NCI-H748 treated with DMSO at 0.1 percent for 48 hours (cell line): ENCODE data around the gene ABHD16B.

ENCODE experiments used
- DNase-seq: peaks from one replicate; lab custom pipeline; 2025; lab: John Stamatoyannopoulos, UW

The ABHD16B gene

DNA sequence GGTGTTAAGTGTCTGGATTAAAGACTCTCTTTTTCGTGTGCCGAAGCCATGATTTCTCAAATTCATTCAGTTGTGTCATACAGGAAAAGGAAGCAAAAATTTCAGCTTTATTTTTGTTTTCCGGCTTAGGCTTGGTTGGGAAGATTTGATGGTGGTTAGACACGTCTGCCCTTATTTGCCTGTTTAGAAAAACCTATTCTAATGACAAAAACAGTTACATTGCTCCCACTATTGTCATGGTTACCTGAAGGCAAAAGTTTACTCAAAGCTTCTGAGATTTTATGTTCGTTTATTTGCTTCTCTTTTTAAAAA lies 34.6 kb downstream of the ABHD16B start:
- no peak for DNase-seq

DNA sequence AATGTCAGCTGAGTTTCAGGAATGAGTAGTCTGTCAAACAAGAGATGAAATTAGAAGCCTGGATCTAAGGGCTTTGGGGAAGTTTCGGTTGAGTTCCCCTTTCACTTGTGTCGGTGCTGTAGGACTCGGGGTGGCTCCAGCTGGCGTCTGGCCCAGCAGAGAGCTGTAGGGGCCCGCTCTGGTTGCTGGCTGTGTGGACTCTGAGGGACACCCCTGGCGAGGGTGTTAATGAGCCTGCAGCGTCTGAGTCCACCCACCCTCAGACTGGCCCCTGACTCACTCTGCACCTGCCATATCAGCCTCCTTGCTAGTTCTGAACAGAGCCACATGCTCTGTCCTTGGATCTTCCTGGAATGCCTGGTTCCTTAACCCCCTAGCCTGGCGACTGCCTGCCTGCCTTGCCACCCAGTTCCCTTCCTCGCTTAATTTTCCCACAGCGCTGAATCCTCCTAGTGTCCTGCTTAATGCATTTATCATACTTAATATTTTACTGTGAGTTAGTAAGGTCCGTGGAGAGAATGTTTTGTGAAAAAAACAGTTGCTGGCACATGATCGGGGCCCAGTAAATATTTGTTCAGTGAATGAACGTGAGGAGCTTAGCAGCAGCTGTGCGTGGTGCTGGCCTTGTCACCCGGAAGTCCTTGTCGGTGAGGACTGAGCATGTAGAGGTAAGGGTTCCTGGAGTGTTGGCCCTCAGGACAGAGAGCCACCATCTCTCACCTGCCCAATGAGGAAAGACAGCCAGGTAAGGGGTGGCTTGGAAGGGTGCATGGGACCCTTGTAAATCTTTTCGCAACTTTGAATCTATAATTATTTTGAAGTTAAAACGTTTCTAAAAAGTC lies 35.2 kb downstream of the ABHD16B start:
- peak; percentile 26 for DNase-seq

DNA sequence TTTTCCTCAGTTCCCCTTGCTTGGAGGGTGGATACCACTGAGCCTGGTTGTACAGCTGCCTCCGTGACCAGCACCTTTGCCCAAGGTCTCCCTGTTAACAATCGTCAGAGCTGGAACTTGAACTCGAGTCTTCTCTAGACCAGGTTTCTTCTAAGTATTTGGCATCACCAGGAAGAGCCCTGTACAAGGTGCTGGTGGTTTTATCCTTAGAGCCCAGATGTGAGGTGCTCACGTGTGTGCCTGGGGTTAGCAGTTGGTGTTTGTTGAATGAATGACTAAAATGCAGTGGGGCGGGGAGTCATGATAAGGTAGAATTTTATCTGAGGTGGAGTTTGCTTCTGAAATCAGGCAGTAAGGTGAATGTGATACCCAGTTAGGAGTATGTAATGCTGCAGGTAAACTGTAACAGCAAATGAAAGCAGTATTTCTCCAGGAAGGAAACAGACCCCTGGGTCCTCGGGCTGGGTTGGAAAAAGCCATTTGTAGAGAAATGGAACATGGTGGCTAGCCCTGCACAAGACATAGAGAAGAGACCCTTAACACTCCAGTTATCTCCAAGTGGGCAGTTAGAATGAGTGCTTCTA lies 36.8 kb downstream of the ABHD16B start:
- DNase-seq, result no peak

DNA sequence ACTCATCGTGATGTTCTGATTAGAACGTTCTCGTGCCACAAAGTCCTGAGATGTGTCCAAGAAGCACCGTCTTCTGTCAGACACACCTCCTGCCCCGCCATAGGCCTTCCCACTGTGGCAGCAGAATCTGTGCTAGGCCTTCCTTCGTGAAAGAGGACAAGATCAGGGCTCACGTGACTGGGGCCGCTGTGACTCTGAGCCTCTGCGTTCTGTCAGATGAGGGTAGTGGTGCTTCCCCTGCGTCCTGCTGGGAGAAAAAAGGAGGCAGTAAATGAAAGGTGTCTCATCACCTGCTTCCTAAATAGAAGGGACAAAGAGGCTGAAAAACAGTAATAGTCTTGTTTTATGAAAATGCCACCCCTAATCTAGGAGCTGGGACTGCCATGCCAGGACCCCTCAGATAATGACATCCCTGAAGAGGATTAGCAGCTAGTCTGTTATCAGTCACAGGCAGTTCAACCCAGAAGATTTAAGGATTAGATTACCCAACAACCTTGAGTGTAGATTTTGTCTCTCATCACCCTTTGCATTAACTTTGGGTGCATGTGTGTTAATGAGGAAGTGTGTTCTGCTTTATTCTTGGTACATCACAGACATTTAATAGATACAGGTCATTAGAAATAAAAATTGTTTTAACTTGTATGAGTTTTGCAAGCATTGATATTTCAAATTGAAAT lies 37.7 kb downstream of the ABHD16B start:
- no peak for DNase-seq

DNA sequence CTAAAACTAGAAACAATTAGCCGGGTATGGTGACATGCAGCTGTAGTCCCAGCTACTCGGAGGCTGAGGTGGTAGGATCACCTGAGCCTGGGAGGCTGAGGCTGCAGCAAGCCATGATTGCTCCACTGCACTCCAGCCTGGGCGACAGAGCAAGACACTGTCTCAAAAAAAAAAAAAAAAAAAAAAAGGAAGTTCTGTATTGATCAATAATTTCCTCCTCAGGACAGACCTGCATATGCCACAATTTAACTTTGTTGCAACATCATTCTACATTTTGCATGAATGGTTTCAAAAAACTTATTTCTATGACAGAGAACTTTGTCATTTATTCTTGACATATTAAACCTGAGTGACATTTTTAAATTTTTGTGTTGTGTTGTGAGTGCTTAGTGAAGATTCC lies 39.1 kb downstream of the ABHD16B start:
- DNase-seq, result no peak

DNA sequence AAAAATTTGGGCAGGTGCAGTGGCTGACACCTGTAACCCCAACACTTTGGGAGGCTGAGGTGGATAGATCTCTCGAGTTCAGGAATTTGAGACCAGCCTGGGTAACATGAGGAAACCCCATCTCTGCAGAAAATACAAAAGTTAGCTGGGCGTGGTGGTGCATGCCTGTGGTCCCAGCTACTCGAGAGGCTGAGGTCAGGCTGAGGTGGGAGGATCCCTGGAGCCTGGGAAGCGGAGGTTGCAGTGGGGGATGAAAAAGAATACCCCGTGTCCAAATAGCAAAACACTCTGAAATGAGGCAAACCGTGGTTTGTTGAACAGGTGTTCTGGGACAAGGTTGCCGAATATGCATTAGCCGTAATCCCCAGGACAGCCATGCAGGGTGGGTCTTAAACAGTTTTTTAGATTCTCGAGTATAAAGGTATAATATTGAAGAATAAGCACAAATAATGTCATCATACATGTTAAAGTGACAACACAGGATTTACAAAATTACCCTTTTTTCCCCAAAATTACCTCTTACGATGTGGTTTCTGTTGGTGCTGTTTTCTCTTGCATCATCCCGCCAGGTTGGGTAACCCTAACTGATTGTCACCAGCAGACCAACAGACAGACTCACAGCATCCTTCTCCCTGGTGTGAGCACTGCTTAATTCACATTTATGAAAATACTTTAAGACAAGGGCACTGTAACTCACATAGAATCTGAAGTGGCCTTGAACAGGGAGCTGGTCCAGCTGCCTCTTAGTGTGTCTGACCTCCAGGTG lies 42.7 kb downstream of the ABHD16B start:
- DNase-seq, result no peak

DNA sequence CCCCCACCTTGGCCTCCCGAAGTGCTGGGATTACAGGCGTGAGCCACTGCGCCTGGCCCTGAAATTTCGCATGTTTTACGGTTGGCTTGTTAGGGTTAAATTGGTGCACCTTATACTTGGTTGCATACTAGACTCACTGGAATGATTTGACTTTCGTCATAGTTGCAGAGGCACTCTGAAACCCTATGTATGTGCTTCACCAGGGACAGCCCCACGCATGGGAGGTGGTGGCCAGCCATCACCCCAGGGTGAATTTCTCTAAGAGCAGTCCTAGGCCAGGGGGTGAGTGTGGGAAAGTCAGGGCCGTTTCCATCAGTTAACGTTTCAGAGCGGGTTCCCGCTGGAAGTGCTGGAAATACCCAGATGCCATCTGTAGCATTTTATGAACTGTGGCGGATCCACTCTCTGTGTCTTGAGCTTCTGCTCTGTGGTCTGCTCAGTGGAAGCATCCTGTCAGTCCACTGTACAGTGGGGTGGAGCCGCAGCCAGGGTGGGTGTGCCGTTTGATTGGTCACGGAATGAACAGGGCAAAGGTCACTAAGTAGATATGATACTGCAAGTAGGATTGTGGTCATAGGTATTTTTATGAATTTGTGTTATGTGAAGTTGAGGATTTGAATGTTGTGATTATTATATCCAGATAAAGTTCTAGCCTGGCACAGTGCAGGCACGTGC lies 46.8 kb downstream of the ABHD16B start:
- no peak for DNase-seq

DNA sequence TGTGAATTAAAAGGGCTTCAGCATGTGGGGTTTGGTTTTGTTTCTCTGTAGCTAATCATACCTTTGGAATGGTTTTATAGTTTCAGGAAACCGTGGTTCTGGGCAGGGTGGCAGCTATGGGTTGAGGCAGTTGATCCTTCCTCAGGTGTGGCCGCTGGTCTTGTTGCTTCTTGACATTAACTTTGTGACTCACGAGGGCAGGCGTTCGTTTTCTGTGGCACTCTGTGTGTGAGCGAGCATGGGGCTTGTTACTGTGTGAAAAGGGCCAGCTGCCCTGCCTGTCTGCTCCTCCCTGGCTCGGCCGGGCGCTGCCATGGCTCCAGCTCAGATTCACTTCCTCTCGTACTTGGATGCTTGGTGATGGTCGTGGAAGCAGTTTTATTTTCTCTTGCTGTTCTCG lies 49.9 kb downstream of the ABHD16B start:
- no peak for DNase-seq
